GM19397 (cell line): ENCODE data around the gene SEMG2.

Experiments
- ATAC-seq: cut with Tn5 transposase; IDR thresholded peaks from one replicate; pipeline ENCODE4 v1.9.1; 2021; ENCODE audit warnings: mild to moderate bottlenecking, moderate library complexity; ENCODE audit not compliant: unreplicated experiment

Gene SEMG2

GRCh38 chr20:45229264-45230056 lies 8.3 kb downstream of the SEMG2 start:
- ATAC-seq = no peak

- no peak for ATAC-seq
These were observed 9.5 kb downstream of the SEMG2 start for GRCh38 chr20:45230631-45231030.

- ATAC-seq = no peak
These were observed 14.8 kb downstream of the SEMG2 start for GRCh38 chr20:45235995-45236394.

GRCh38 chr20:45238139-45238538 lies 17.0 kb downstream of the SEMG2 start:
- no peak for ATAC-seq

GRCh38 chr20:45246109-45246508 lies 24.9 kb downstream of the SEMG2 start:
- no peak for ATAC-seq

- no peak for ATAC-seq
These were observed 26.7 kb downstream of the SEMG2 start for GRCh38 chr20:45247865-45248264.

GRCh38 chr20:45248609-45249008 lies 27.4 kb downstream of the SEMG2 start:
- ATAC-seq = no peak

- no peak for ATAC-seq
These were observed 30.8 kb downstream of the SEMG2 start for GRCh38 chr20:45251884-45252560.

GRCh38 chr20:45253261-45253660 lies 32.1 kb downstream of the SEMG2 start:
- ATAC-seq = no peak

- no peak for ATAC-seq
These were observed 33.5 kb downstream of the SEMG2 start, which contains the start of gene SLPI for GRCh38 chr20:45254383-45255262. Gene SLPI, minus strand, starts transcription at chr20:45254564. Its CDS starts 21 bp downstream, at chr20:45254543.

GRCh38 chr20:45257161-45257560 lies 36.0 kb downstream of the SEMG2 start:
- no peak for ATAC-seq

GRCh38 chr20:45257711-45258110 lies 36.5 kb downstream of the SEMG2 start:
- ATAC-seq = no peak

- ATAC-seq = no peak
These were observed 37.1 kb downstream of the SEMG2 start for GRCh38 chr20:45258259-45258658.

GRCh38 chr20:45258664-45259063 lies 37.5 kb downstream of the SEMG2 start:
- no peak for ATAC-seq

GRCh38 chr20:45263556-45264266 lies 42.5 kb downstream of the SEMG2 start:
- ATAC-seq = no peak

- no peak for ATAC-seq
These were observed 45.8 kb downstream of the SEMG2 start for GRCh38 chr20:45266977-45267376.

- ATAC-seq = no peak
These were observed 47.4 kb downstream of the SEMG2 start for GRCh38 chr20:45268531-45268930.

- ATAC-seq = no peak
These were observed 47.9 kb downstream of the SEMG2 start for GRCh38 chr20:45269056-45269455.

- no peak for ATAC-seq
These were observed 48.6 kb downstream of the SEMG2 start for GRCh38 chr20:45269754-45270270.
